OCI-LY1 (cell line): ENCODE measurements around the gene ZFPL1.

Experiments used
- H2AFZ ChIP-seq: fragments of 200-600 bp; sonication (generic), shearing (Covaris generic); 2 replicates; pipeline ENCODE4 v1.6.0; 2014; ENCODE audit warnings: antibody characterized with exemption, mild to moderate bottlenecking, low read length
- H3F3A ChIP-seq: fragments of 200-600 bp; sonication (generic), shearing (Covaris generic); 2 replicates; pipeline ENCODE4 v1.6.0; 2014; ENCODE audit warnings: mild to moderate bottlenecking, antibody characterized with exemption, low read length, moderate library complexity; ENCODE audit not compliant: insufficient read depth
- H3K27ac ChIP-seq: fragments of 200-600 bp; sonication (generic); 2 replicates; pipeline ENCODE4 v1.5.1; 2014; ENCODE audit warnings: low read length, mixed run types, mild to moderate bottlenecking, low read depth; ENCODE audit not compliant: poor library complexity, severe bottlenecking
- H3K27me3 ChIP-seq: fragments of 200-600 bp; sonication (generic); 2 replicates; pipeline ENCODE4 v1.6.0; 2014; ENCODE audit warnings: antibody characterized with exemption, mild to moderate bottlenecking, low read length, moderate library complexity; ENCODE audit not compliant: insufficient read depth
- H3K36me3 ChIP-seq: fragments of 200-600 bp; sonication (generic); 2 replicates; pipeline ENCODE4 v1.6.1; 2014; ENCODE audit warnings: mild to moderate bottlenecking, antibody characterized with exemption, low read length, moderate library complexity, mixed read lengths; ENCODE audit not compliant: insufficient read depth
- H3K4me1 ChIP-seq: fragments of 200-600 bp; sonication (generic); 2 replicates; pipeline ENCODE4 v1.5.1; 2014; ENCODE audit warnings: mild to moderate bottlenecking, low read length, moderate library complexity; ENCODE audit not compliant: insufficient read depth, severe bottlenecking
- H3K4me2 ChIP-seq: fragments of 200-600 bp; sonication (generic), shearing (Covaris generic); 2 replicates; pipeline ENCODE4 v1.6.1; 2014; ENCODE audit warnings: low read length
- H3K4me3 ChIP-seq: fragments of 200-600 bp; sonication (generic); 2 replicates; pipeline ENCODE4 v1.5.1; 2014; ENCODE audit warnings: low read length, low read depth, mild to moderate bottlenecking, mixed read lengths; ENCODE audit not compliant: poor library complexity, severe bottlenecking
- H3K79me2 ChIP-seq: fragments of 200-600 bp; shearing (Covaris generic); 2 replicates; pipeline ENCODE4 v1.6.1; 2016; ENCODE audit warnings: mixed run types, low read length, mixed read lengths; ENCODE audit not compliant: insufficient read depth
- H3K9ac ChIP-seq: fragments of 200-600 bp; sonication (generic), shearing (Covaris generic); 2 replicates; pipeline ENCODE4 v1.6.1; 2014; ENCODE audit warnings: mild to moderate bottlenecking, low read length, mixed read lengths
- H3K9me2 ChIP-seq: fragments of 200-600 bp; sonication (generic), shearing (Covaris generic); 2 replicates; pipeline ENCODE4 v1.6.1; 2014; ENCODE audit warnings: low read depth, mild to moderate bottlenecking, low read length, mixed read lengths
- H3K9me3 ChIP-seq: fragments of 200-600 bp; shearing (Covaris generic); 2 replicates; pipeline ENCODE4 v1.6.1; 2014; ENCODE audit warnings: low read length, mixed read lengths
- H4K20me1 ChIP-seq: fragments of 200-600 bp; sonication (generic), shearing (Covaris generic); 2 replicates; pipeline ENCODE4 v1.6.0; 2016; ENCODE audit warnings: mild to moderate bottlenecking, low read length; ENCODE audit not compliant: insufficient read depth
- EZH2 ChIP-seq: fragments of 200-600 bp; sonication (generic), shearing (Covaris generic); IDR thresholded peaks from 2 replicates; pipeline ENCODE4 v1.8.0; 2017; ENCODE audit warnings: borderline replicate concordance, mixed run types, mild to moderate bottlenecking, antibody characterized with exemption, low read length, moderate library complexity, mixed read lengths
- TF ChIP-seq, protein P1 (sequence below): fragments of 200-600 bp; sonication (generic), shearing (Covaris generic); IDR thresholded peaks from 2 replicates; pipeline ENCODE4 v1.5.1; 2017; ENCODE audit warnings: mild to moderate bottlenecking, antibody characterized with exemption, low read length, moderate library complexity, mixed read lengths

Gene ZFPL1

GRCh38 chr11:65129649-65130441 lies 45.8 kb downstream of the ZFPL1 start:
- no peaks in the 10 kb centered on the region for H3K9me2 ChIP-seq
- TF ChIP-seq, protein P1, sequence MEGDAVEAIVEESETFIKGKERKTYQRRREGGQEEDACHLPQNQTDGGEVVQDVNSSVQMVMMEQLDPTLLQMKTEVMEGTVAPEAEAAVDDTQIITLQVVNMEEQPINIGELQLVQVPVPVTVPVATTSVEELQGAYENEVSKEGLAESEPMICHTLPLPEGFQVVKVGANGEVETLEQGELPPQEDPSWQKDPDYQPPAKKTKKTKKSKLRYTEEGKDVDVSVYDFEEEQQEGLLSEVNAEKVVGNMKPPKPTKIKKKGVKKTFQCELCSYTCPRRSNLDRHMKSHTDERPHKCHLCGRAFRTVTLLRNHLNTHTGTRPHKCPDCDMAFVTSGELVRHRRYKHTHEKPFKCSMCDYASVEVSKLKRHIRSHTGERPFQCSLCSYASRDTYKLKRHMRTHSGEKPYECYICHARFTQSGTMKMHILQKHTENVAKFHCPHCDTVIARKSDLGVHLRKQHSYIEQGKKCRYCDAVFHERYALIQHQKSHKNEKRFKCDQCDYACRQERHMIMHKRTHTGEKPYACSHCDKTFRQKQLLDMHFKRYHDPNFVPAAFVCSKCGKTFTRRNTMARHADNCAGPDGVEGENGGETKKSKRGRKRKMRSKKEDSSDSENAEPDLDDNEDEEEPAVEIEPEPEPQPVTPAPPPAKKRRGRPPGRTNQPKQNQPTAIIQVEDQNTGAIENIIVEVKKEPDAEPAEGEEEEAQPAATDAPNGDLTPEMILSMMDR, result peak; percentile 36
- no peak for TF ChIP-seq EZH2
- H3K4me3 ChIP-seq, result peak overlapping the region; percentile 95
- H4K20me1 ChIP-seq, result no peaks in the 10 kb centered on the region
- peak overlapping the region; percentile 99 for H3K27ac ChIP-seq
- H3K36me3 ChIP-seq, result peaks cover 89% of the 10 kb centered on the region
- peaks cover 8% of the 10 kb centered on the region; the same call in 1 of the 2 replicates for H3K79me2 ChIP-seq
- no peaks in the 10 kb centered on the region for H3K27me3 ChIP-seq
- peaks cover 17% of the 10 kb centered on the region; the same call in 1 of the 2 replicates for H3F3A ChIP-seq
- peak overlapping the region; percentile 38; the same call in 1 of the 2 replicates for H3K9ac ChIP-seq
- peak overlapping the region; percentile 93 for H3K4me2 ChIP-seq
- H3K9me3 ChIP-seq, result no peaks in the 10 kb centered on the region
- peaks cover 36% of the 10 kb centered on the region for H3K4me1 ChIP-seq
- H2AFZ ChIP-seq, result no peak overlapping the region

- Histone ChIP-seq H3K36me3 (peaks cover 79% of the 10 kb centered on the region), H2AFZ (no peak overlapping the region), H3K79me2 (peaks cover 8% of the 10 kb centered on the region; the same call in 1 of the 2 replicates), H3K9me3 (no peaks in the 10 kb centered on the region), H3K4me1 (peaks cover 42% of the 10 kb centered on the region), H3K4me3 (peak overlapping the region; percentile 95), H3K27ac (peak overlapping the region; percentile 99), H3F3A (peaks cover 16% of the 10 kb centered on the region; the same call in 1 of the 2 replicates), H4K20me1 (no peaks in the 10 kb centered on the region), H3K27me3 (no peaks in the 10 kb centered on the region), H3K9me2 (no peaks in the 10 kb centered on the region), H3K9ac (peak overlapping the region; percentile 76), H3K4me2 (peak overlapping the region; percentile 93)
- TF ChIP-seq, protein P1, result no peak
- no peak for TF ChIP-seq EZH2
These were observed 46.8 kb downstream of the ZFPL1 start for GRCh38 chr11:65130631-65131416.

DNA sequence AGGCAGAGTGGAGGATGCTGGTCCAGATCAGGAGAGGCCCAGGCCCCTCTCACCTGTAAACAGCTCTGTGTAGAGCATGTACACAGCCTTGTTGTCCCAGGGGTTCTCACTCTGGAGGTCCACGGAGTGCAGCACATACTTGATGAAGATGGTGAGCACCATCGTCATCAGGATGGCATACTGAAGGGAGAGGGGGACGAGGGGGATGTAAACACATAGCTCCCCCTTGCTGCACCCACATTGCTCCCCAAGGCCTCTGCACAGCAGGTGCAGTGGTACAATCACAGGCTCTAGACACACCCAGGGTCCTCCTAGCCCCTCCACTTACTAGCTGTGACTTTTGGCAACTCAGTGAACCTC lies 47.4 kb downstream of the ZFPL1 start:
- H3K79me2 ChIP-seq, result peaks cover 8% of the 10 kb centered on the region; the same call in 1 of the 2 replicates
- H2AFZ ChIP-seq, result no peak overlapping the region
- no peaks in the 10 kb centered on the region for H3K27me3 ChIP-seq
- peak overlapping the region; percentile 95 for H3K4me3 ChIP-seq
- H3K4me2 ChIP-seq, result peak overlapping the region; percentile 93
- no peaks in the 10 kb centered on the region for H3K9me3 ChIP-seq
- H3K9ac ChIP-seq, result peak overlapping the region; percentile 76
- H3K4me1 ChIP-seq, result peaks cover 48% of the 10 kb centered on the region
- H3K27ac ChIP-seq, result peak overlapping the region; percentile 99
- H4K20me1 ChIP-seq, result no peaks in the 10 kb centered on the region
- H3F3A ChIP-seq, result peaks cover 14% of the 10 kb centered on the region; the same call in 1 of the 2 replicates
- H3K9me2 ChIP-seq, result no peaks in the 10 kb centered on the region
- peaks cover 73% of the 10 kb centered on the region for H3K36me3 ChIP-seq
- TF ChIP-seq, protein P1, result no peak
- TF ChIP-seq EZH2, result no peak
